Measurements from ENCODE around the gene AATF.

The AATF gene

DNA sequence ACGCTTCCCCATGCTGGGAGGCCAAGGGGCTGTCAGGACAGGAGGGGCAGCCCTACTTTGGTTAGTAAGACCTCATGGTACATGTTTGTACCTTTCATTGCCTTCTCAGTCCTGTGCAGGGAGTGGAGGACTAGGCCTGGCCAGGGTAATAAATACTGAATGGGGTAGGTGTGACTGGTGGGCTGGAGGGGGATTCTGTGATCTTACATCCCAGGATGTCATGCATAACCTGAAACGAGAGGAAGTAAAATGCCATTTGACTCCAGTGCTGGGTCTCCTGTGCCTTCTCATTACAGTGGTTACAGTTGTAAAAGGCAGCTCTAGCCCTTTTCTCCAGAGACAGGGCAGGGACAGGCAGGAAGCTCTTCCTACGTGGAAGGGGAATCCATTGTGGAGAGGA is 138.2 kb downstream of the AATF start:
- DNase-seq: no peak

DNA sequence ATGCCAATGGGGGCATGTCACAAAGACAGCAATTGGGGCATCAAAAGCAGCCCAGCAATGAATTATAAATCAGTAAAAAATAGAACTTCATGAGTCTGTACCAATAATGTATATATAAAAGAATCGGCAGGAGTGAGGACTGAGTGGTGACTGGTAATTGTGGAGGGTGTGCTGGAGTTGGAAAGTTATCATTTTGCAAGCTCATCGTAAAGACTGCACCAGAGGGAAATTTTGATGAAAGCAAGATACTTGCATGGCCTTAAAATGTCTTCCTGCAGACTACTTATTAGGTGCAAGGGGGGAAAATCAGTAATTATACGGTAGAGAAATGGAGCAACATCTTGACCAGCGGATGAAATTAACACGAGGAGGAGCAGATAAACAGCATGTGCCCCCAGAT is 138.9 kb downstream of the AATF start:
- no peak for DNase-seq

- no peak for DNase-seq
These were observed 139.7 kb downstream of the AATF start for GRCh38 chr17:37088459-37088858.

GRCh38 chr17:37088913-37089312 is 140.2 kb downstream of the AATF start:
- DNase-seq: no peak

DNA sequence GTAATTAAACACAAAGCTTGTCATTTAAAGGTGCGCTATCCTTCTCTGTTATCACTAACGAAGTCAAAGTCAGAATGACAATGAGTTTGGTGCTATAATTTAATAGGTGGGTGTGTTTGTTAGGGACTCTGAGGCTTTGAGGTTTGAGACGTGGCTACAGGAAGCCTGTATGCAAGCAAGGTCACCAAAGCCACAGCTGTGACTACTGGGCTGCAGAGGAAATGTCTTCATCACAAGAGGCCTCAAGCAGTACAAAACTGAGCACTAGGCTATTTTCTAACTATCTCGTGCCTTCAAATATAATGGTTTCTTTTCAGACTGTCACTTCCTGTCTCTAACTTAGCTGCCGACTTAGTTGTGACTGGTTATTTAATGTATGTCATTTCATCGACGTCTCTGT is 141.2 kb downstream of the AATF start:
- no peak for DNase-seq

- no peak for DNase-seq
These were observed 142.2 kb downstream of the AATF start for GRCh38 chr17:37090941-37091340.

DNA sequence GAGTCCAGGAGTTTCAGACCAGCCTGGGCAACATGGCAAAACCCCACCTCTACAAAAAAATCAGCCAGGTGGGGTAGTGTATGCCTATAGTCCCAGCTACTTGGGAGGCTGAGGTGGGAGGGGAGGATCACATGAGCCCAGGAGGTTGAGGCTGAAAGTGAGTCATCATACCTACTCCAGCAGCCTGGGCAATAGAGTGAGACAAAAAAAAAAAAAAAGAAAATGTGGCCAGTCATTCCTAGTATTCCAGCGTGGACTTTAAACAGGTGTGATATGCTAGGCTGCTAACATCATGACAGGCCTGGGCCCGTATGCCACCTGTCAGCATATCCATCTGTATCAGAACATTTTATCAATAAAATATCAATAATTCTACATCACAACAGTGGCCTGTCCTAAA is 143.3 kb downstream of the AATF start:
- DNase-seq: no peak

GRCh38 chr17:37092701-37093100 is 143.9 kb downstream of the AATF start:
- DNase-seq: no peak

- DNase-seq: no peak
These were observed 145.6 kb downstream of the AATF start for GRCh38 chr17:37094391-37094790.

- no peak for DNase-seq
These were observed 147.3 kb downstream of the AATF start for GRCh38 chr17:37096071-37096470.

DNA sequence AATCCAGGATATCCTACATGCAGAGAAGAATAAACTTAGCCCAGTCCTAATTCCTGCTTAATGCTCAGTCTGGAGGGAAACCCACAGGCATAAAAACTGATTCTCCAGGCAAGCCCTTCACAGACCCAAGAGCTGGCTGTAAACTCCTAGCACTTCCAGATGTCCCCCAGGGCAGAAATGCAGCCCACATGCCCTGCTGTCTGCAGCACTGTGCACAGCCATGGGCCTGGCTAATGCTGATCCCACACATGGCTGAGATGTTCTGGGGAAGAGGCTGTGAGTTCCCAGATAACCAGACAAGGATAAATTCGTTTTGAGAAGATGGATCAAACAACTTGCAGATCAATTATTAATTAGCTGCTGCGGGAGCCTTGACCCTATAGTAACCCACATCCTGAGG is 148.4 kb downstream of the AATF start:
- no peak for DNase-seq

DNA sequence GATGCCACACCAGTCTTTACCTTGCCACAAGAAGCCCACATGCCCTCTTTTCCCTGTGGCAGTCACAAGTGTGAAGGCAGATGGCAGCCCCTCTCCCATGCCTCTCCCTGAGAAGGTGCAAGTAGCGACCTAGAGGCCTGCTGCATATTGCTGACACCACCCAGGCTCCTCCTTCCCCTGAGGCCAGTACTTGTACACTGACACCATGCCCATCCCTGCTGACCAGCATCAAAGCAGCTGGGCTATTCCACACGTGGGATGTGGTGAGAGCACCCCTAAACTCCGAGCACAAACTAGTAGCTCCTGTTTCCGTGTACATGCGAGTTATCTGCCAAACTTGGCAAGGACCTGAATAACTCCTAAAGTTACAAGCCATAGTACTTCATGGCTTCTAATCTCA is 149.4 kb downstream of the AATF start:
- DNase-seq: no peak

DNA sequence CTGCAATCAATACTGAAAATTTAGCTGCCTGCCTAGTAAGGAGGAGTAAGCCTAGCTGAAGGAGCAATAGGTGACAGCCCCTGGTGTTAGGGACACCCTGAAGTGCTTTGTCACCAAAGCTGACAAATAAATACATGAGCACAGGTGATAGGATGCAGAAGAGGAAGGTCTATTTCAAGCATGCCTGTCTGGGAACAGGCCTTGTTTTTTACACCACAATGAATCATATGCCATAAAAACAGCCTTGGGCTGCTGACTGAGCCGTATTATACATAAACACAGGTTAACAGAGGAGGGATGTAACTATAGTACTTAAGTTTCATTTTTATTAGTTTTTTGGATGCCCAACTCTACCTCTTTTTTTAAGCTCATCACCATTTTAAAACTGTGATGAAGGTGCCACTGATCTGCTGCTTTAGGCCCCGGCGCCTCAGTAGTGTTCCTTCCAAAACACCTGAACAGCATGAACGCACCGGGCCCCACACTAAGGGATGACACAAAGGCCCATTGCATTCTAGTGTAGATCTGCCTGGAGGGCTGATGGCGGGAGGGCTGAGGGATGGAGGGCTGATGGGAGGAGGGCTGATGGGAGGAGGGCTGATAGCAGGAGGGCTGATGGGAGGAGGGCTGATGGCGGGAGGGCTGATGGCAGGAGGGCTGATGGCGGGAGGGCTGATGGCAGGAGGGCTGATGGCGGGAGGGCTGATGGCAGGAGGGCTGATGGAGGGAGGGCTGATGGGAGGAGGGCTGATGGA is 150.3 kb downstream of the AATF start:
- DNase-seq: no peak

DNA sequence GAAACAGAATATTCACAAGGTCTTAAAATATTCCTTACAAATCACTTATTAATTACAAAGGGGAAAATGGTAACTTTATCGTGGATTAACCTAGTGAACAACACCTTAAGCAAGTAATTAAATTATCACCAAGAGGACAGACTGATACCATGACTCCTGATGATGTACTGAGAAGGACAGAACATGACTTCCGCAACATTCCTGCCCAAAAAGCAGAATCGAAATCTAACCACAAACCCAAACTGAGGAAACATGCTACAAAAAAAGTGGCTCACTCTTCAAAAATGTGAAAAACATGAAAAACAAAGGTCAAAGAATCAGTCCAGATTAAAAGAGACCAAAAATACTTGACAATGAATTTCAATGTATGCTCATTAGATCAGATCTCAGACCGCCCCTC is 151.5 kb downstream of the AATF start:
- no peak for DNase-seq

DNA sequence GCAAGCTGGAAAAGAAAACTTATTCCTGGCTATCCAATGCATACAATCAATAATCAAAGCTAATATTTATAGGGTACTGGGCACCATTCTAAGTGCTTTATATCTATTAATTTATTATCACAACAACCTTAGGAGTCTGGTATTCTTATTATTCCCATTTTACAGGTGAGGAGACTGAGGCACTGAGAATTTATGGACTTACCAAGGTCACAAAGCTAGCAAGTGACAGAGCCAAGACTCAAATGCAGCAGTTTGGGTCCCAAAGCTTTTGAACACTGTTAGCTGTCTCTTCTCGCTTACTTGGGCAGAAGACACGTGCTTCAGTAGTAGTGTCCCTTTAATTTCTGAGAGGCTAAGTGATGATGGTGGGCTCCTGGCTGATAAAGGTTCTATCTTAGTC is 152.6 kb downstream of the AATF start:
- DNase-seq: no peak

- DNase-seq: no peak
These were observed 154.5 kb downstream of the AATF start for GRCh38 chr17:37103231-37103630.

GRCh38 chr17:37106049-37106448 is 157.3 kb downstream of the AATF start:
- DNase-seq: no peak
